Left cardiac atrium (tissue), 4 donors: Measurements from ENCODE around the gene PLPP3. TPM values are rescaled to one million over a fixed set of nuclear protein-coding genes. Genes with fewer than 3 reads are reported as not detected.

Experiments used
- ATAC-seq, 2 donors: fragments of 200-7000 bp; cut with Tn5 transposase; one replicate each; pipeline ENCODE4 v1.9.1; 2020; ENCODE audit warnings: mild to moderate bottlenecking in 2 of 2, moderate library complexity in 2 of 2
- DNase-seq: peaks from one replicate; pipeline ENCODE4 v3.0.0-alpha.2; 2020
- intact Hi-C, 2 donors: fragments of 100-400 bp; cut with DNase I; formaldehyde crosslinking; loops; one replicate each; pipeline versions ENCODE4 v1.14.1 to v1.15.1; 2022 to 2023
- total RNA-seq, 2 donors: library from RNA; stranded (reverse); fragmentation: NEBNext Ultra II Directional; extraction: Animal tissue kit (Norgen Biotek cat#: 25700); gene quantifications; one replicate each; pipeline ENCODE4 v1.2.1, GENCODE V29; 2021
- donor health status: DM: no; HTN: yes; CAD: no.
- donor health status: DM: no; HTN: yes; CAD: no; lungs with severe emphysema.
- donor health status: DM: yes; HTN: yes; CAD: no.
- donor health status: Dilated cardiomyopathy.

Gene PLPP3
- total RNA-seq, 2 donors from 2014 or later = 85.1 to 115 TPM

DNA sequence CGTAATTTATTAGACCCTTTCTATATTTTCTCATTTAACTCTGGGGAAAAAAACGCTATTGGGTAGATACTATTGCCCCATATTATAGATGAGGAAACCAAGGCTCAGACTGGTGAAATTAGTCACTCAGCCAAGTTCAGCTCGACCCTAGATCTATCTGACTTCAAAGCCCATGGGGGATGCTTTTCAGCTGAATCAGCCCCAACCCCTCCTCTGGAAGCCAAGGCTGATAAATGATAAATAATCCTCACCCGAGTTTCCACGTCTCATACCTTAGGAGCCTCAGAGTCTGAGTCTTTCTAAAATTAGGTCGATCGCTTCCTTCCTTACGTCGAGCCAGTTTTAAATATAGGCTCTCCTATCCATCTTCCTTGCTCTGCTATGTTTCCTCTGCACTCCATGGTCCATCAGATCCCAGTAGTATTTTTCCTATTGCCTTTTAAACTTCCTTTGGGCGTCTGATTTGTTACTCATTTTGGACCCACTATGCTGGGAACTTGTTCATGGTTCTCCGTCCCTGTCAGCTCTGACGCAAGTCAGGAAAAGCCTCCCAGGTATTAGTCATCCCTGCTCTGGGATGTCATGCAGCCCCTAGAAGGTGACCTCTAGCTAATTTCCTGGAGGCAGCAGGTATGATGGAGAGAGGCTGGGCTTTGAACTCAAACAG, 122.8 kb downstream of the PLPP3 start:
- DNase-seq (no peak), ATAC-seq (peak in 1 of 2 donors; percentile 44)
- intact Hi-C loops = no loop called here

- ATAC-seq (no peak), DNase-seq (no peak)
- intact Hi-C loops = no loop called here
Measured at GRCh38 chr1:56453417-56454078, 125.8 kb downstream of the PLPP3 start.

GRCh38 chr1:56453016-56453415, 126.3 kb downstream of the PLPP3 start:
- ATAC-seq (peak in 1 of 2 donors; percentile 20), DNase-seq (no peak)
- intact Hi-C loops = no loop called here

DNA sequence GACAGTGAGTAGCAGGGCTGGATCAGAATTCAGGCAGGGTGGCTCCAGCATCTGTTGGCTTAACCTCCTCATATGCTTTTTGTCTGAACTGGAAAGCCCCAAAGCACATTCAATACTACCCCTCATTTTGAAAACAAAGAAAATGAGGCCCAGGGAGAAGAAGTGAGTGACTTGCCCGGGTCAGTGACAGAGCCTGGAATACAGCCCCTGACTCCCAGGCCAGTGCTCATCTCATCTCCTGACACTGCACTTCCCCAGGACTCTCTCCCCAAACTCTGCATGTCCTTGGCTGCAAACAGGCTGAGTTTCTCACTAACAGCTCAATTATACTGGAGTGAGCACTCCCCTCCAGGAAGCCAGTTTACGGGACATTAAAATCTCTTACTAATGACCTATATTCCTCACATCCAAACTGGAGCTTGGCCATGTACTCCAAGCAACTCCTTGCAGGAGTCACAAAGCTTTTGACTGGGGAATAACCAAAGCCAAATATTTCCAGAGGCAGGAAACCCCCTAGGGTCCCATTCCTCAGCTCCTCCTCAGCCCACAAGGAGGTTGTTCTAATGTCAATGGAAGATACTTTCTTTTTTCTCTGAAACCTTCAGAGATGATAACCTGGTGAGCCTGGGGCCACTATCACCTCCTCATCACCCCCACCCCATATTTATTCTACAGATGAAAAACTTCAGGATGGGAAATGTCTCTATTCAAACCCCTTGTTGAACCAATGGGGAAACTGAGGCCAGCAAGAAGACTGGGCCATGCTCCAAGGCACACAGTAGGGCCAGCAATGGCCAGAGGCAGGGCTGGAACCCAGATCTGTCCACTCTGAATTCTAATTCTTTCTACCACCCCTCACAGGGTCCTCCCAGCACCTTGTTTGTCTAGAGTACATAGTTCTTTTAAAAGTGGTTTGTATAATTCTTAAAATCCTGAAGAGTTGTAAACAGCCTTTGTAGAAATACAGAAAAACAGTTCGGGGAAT, 127.0 kb downstream of the PLPP3 start:
- intact Hi-C loops = no loop called here
- DNase-seq (no peak), ATAC-seq (peak; percentile 35 to 61)

DNA sequence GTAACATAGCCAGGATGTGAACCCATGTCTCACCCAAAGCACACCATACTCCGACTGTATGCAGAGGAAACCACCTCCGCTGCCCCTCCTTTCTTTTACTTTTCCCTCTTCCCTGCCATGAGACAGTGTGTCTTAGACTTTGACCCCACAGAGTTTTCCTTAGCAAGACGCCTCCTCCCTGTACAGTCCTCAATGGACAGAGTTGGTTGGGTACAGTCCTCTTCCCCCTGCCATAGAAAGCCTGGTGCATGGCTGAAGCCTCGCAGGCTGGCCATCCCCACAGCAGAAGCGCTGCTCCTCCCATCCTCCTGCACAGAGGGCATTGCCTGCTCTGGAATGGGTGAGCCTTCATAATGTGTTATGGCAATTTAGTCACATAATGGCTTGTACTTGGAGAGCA, 127.9 kb downstream of the PLPP3 start:
- ATAC-seq (no peak), DNase-seq (no peak)
- intact Hi-C loops = no loop called here

GRCh38 chr1:56450004-56450666, 129.2 kb downstream of the PLPP3 start:
- no peak for ATAC-seq

GRCh38 chr1:56448529-56449300, 130.6 kb downstream of the PLPP3 start:
- no peak for DNase-seq
- intact Hi-C loops = no loop called here
- no peak for ATAC-seq

More at GRCh38 chr1:56450004-56450666, 129.2 kb downstream of the PLPP3 start:
- no peak for DNase-seq
- intact Hi-C loops = no loop called here

- intact Hi-C loops = no loop called here
- DNase-seq (no peak), ATAC-seq (peak in 1 of 2 donors; percentile 36)
Measured at GRCh38 chr1:56447823-56448222, 131.5 kb downstream of the PLPP3 start.

DNA sequence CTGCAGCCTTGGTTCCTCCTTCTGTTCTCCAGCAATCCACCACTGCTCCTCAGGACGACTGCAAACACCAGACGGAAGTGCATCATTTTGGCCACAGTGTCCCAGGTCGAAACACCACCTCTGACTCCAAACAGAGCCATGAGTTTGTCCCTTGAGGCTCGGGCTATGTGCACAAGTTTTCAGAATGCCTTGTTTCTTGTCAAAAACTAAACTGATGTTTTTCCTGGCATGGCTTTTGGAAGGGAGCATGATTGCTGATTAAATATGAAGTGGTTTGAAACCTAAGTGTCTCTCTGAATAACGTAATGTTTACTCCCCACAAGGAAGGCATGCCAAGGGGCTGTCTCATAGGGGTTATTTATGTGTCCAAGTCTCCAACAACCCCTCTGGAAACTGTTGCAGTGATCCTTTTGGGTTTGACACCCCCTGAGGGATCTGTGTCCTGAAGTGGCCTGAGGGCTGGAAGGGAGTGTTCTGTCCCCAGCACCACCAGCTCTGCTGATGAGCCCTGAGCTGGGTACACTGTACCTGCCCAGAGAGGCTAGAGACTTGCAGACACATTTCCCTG, 132.7 kb downstream of the PLPP3 start:
- peak; percentile 75 to 88 for ATAC-seq
- DNase-seq = peak; percentile 53
- intact Hi-C loops = no loop called here

GRCh38 chr1:56444960-56445646, 134.3 kb downstream of the PLPP3 start:
- ATAC-seq = no peak
- intact Hi-C loops = no loop called here
- no peak for DNase-seq

Other genes with a start within 250 kb of the PLPP3 start
- gene PRKAA2, start 65.8 kb upstream of the PLPP3 start, total RNA-seq = 10 to 100 TPM; 49.7 to 53.2 TPM
- gene FYB2, start 239.8 kb upstream of the PLPP3 start, total RNA-seq = 1 to 10 TPM in 1 of 2 donors, under 1 TPM in 1; 0.97 to 1.9 TPM